ENCODE results near the gene ATP11B. TPM values are rescaled to one million over a fixed set of nuclear protein-coding genes. Genes with fewer than 3 reads are reported as not detected.

The ATP11B gene
- polyA plus RNA-seq, 2 of the 4 experiments (the other 2 are of a cell fraction) = 10.1 to 17.2 TPM

DNA sequence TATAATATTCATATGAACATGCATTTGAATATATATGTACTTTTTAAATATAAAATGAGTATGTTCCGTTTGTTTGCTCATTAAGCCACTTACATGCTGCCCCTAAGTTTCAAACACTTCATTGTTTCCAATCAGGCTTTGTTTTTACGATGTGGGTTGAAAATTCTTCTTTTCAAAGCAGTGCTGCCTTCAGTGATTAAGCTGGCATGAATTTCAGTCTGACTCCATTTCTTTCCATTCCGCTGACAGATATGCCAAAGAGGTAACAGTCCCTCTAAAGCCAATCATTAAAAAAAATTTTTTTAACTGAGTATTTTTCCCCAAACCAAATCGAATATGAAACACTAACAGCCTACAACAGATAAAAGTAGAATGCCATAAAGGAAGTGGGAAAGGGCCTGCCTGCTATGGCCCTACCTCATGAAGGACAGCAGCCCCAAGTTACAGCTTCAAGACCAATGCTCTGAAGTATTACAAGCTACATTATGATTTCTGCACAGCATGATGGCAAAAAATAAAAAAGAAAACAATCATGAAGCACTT is 147.0 kb downstream of the ATP11B start:
- ChIA-PET CTCF (no interaction called here), POLR2A (no interaction called here)
- no peaks in the 10 kb centered on the region for H3K4me1 ChIP-seq
- DNase-seq (ENCODE audit: low read depth in 1 of 2, low spot score in 1 of 2) = no peak
- 86% methylated on average over 4 of the region's 4 CpGs for WGBS (ENCODE audit: missing lambda C conversion rate)
- TF ChIP-seq, protein P1, sequence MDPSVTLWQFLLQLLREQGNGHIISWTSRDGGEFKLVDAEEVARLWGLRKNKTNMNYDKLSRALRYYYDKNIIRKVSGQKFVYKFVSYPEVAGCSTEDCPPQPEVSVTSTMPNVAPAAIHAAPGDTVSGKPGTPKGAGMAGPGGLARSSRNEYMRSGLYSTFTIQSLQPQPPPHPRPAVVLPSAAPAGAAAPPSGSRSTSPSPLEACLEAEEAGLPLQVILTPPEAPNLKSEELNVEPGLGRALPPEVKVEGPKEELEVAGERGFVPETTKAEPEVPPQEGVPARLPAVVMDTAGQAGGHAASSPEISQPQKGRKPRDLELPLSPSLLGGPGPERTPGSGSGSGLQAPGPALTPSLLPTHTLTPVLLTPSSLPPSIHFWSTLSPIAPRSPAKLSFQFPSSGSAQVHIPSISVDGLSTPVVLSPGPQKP (IDR thresholded peaks at IDR 0.05; ENCODE audit: low read depth, low read length) = no peak
- TF ChIP-seq, protein P2, sequence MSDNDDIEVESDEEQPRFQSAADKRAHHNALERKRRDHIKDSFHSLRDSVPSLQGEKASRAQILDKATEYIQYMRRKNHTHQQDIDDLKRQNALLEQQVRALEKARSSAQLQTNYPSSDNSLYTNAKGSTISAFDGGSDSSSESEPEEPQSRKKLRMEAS (IDR thresholded peaks at IDR 0.05) = no peak
- no peak for TF ChIP-seq CBX8 (IDR thresholded peaks at IDR 0.05)
- no peak for TF ChIP-seq PHF8 (IDR thresholded peaks at IDR 0.05; ENCODE audit: borderline replicate concordance, low read depth)
- TF ChIP-seq ESRRA (IDR thresholded peaks at IDR 0.05; ENCODE audit: borderline replicate concordance, low read length) = no peak
- TF ChIP-seq CBX2 (IDR thresholded peaks at IDR 0.05; ENCODE audit: borderline replicate concordance, low read depth) = no peak
- TF ChIP-seq POLR2A (IDR thresholded peaks at IDR 0.05; ENCODE audit: low read length) = no peak
- no peak for TF ChIP-seq GATA3 (IDR thresholded peaks at IDR 0.05; ENCODE audit: borderline replicate concordance)
- no peak for TF ChIP-seq CHD4 (IDR thresholded peaks at IDR 0.05; ENCODE audit: borderline replicate concordance)
- no peak for TF ChIP-seq CHD2 (IDR thresholded peaks at IDR 0.05; ENCODE audit: low read length, partially characterized antibody)
- no peak for TF ChIP-seq HOXB13 (CRISPR knock-in tag; IDR thresholded peaks at IDR 0.05; ENCODE audit: low read depth)
- TF ChIP-seq, protein P3, sequence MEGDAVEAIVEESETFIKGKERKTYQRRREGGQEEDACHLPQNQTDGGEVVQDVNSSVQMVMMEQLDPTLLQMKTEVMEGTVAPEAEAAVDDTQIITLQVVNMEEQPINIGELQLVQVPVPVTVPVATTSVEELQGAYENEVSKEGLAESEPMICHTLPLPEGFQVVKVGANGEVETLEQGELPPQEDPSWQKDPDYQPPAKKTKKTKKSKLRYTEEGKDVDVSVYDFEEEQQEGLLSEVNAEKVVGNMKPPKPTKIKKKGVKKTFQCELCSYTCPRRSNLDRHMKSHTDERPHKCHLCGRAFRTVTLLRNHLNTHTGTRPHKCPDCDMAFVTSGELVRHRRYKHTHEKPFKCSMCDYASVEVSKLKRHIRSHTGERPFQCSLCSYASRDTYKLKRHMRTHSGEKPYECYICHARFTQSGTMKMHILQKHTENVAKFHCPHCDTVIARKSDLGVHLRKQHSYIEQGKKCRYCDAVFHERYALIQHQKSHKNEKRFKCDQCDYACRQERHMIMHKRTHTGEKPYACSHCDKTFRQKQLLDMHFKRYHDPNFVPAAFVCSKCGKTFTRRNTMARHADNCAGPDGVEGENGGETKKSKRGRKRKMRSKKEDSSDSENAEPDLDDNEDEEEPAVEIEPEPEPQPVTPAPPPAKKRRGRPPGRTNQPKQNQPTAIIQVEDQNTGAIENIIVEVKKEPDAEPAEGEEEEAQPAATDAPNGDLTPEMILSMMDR (IDR thresholded peaks at IDR 0.05) = no peak
- no peak overlapping the region for H3K4me2 ChIP-seq
- FAIRE-seq = no peak
- H3K9me3 ChIP-seq = no peaks in the 10 kb centered on the region
- H3K27ac ChIP-seq = no peak overlapping the region
- H3K4me3 ChIP-seq = no peak overlapping the region
- no peak for ATAC-seq

DNA sequence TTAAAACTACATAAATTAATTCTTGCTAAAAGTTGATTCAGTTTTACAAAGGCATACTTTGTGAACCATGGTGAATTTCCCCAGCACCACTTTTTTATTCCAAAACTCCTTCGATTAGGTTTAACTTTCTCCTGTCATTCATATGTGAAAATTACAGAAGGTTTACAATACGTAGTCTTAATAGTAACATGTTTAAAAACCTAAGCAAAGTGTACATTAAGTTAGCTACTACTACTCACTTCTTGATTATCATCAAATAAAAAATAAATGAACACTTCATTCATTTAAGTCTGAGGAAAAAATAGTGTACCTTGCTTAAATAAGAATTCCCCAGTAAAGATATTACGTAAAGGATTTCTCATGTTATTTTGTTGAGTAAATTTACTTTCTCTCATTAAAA is 148.4 kb downstream of the ATP11B start:
- DNase-seq (ENCODE audit: low read depth in 1 of 2, low spot score in 1 of 2) = no peak
- Histone ChIP-seq H3K27ac (no peak overlapping the region), H3K9me3 (no peaks in the 10 kb centered on the region), H3K4me1 (no peaks in the 10 kb centered on the region), H3K4me2 (no peak overlapping the region), H3K4me3 (no peak overlapping the region)
- 94% methylated on average over 3 of the region's 3 CpGs for WGBS (ENCODE audit: missing lambda C conversion rate)
- no peak for TF ChIP-seq RFX5 (IDR thresholded peaks at IDR 0.05)
- TF ChIP-seq JUNB (IDR thresholded peaks at IDR 0.05) = no peak
- TF ChIP-seq, protein P1 (IDR thresholded peaks at IDR 0.05; ENCODE audit: low read depth, low read length) = no peak
- TF ChIP-seq POLR2AphosphoS2 (conservative IDR thresholded peaks at IDR 0.05; ENCODE audit: low read length) = no peak
- no peak for TF ChIP-seq HOXB13 (CRISPR knock-in tag; IDR thresholded peaks at IDR 0.05; ENCODE audit: low read depth)
- TF ChIP-seq, protein P2 (IDR thresholded peaks at IDR 0.05) = no peak
- no peak for TF ChIP-seq MYC (IDR thresholded peaks at IDR 0.05; ENCODE audit: borderline replicate concordance, low read length)
- TF ChIP-seq ZFP36 (IDR thresholded peaks at IDR 0.05; ENCODE audit: borderline replicate concordance, partially characterized antibody) = no peak
- TF ChIP-seq, protein P3 (IDR thresholded peaks at IDR 0.05) = no peak
- no peak for TF ChIP-seq ZNF302 (CRISPR knock-in tag; IDR thresholded peaks at IDR 0.05)
- no peak for TF ChIP-seq CBX8 (IDR thresholded peaks at IDR 0.05)
- no peak for TF ChIP-seq HDAC2 (IDR thresholded peaks at IDR 0.05)
- TF ChIP-seq HEYL (CRISPR knock-in tag; IDR thresholded peaks at IDR 0.05) = no peak
- no peak for TF ChIP-seq CHD2 (IDR thresholded peaks at IDR 0.05; ENCODE audit: low read length, partially characterized antibody)
- no peak for TF ChIP-seq GATA3 (IDR thresholded peaks at IDR 0.05; ENCODE audit: borderline replicate concordance)
- ChIA-PET POLR2A (no interaction called here), CTCF (no interaction called here)
- no peak for ATAC-seq
- FAIRE-seq = peak; percentile 13

All from A549 (cell line).